ENCODE measurements around the gene SEPTIN12. TPM values are rescaled to one million over a fixed set of nuclear protein-coding genes. Genes with fewer than 3 reads are reported as not detected.

SEPTIN12 gene
- total RNA-seq, 1 donor from 2014 or later = not detected

DNA sequence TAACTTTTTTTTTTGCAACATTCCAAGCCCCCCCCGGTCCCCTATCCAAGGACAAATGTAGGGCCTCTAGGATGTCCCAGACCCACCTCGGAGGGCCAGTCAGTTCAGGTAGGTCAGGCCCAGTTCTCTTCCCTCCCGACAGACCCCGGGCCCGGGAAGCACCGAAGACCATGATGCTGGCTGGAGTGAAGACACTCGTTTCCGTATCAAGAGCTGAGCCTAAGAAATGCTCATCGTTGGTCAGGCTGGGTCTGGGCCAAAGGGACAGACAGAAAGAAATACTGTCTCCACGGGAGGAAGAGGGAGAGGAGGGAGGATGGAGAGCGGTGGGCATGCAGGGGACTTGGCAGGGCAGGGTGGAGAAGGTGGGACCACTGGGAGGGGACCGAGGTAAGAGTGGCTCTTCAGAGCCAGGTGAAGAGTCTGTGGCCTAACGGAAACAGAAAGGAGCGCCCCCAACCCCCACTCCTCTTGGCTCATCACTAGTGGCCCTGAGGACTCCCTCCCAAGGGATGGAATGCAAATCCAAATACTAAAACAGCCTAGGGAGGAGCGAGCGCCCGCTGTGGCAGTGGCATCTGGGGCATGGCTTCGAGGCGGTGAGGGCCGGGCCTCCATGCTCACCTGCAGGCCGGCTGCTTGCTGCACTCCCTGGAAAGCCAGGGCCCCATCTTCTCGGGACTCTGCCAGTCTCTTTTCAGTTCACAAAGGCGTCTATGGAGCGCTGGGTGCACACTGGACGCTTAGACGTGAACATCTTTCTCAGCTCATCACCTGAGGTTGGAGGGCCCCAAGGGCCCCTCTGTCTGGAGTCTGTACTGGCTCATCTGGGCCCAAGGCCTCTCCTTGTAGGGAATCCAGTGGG is 16.0 kb upstream of the SEPTIN12 start:
- intact Hi-C loops (cut with micrococcal nuclease) = no loop called here
- ATAC-seq (no peak), DNase-seq (no peak)

DNA sequence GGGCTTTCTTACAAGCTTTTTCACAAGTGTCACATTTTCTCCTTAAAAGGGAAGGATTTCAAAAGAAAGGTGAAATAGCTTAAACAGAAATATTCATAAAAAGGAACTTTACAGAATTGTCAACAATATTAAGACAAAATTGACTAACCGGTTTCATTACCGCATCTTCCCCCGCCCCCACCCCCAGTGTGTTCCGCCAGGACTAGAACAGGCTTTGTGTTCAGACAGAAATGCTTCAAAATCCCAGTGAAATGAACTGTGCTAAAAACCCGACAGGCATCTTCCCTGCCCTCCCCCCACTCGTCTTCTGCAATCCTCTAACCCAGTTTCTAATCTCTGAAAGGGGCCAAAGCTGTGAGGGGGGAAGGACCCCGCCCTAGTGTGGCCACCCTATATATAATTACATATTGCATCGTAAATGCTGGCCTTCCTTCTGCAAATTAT is 15.3 kb upstream of the SEPTIN12 start:
- no peak for DNase-seq

DNA sequence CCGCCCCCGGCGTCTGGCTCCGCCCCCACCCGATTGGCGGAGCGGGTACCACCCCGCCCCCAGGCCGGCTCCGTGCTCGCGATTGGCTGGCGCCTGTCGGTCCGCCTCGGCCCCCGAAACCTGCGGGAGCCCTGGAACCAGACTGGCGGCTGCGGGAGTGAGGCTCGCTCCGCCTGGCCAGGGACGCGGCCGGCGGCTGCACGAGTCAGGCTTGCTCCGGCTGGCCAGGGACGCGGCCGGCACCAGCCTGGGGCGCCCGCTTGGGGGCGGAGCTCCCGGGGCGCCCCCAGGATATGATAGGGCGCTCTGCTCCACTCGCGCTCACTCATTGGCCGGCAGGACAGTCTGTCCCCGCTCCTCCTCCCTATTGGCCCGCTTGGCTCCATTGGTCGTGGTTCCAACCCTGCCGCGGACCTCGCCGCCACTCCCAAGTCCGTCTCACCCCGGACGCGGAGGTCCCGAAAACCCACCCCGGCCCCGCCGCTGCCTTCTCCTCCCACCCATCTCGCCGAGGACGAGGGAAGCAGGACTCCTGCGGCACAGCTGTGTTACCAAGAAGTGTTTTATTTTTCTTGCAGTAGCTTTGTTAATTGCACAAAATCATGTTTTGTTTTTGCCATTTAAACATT is 14.6 kb upstream of the SEPTIN12 start:
- ATAC-seq = peak; percentile 90
- intact Hi-C loops (cut with micrococcal nuclease) = no loop called here

More for the DNA sequence above, 15.3 kb upstream of the SEPTIN12 start:
- intact Hi-C loops (cut with micrococcal nuclease) = no loop called here
- ATAC-seq = no peak

DNA sequence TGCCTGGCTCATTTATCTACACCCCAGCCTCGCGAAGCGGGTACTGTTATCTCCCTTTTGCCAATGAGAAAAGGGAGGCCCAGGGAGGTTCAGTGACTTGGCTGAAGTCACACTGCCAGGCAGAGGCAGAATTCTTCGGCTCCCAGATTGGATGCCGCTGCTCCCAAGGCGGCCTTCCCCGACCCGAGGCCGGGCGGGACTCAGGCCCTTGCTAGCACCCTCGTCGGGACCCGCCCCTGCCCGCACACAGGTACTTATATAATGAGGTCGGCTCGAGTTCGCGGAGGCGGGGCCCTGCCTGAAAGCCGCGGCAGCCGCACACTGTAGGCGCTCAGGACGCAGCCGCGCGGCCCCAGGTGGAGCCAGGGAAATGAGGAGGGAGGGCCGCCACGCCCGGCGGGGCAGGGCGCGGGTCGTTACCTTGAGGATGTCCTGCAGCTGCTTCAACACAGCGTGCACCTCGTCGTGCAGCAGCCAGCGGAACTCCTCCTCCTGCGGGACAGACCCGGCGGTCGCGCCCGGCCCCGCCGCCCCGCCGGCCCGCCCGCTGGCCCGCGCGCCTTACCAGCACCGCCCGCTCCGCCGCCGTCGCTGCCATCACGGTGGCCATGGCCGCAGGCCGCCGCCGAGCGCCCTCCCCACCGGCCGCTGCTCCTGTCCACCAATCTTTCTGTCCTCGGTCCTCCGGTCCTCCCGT is 14.0 kb upstream of the SEPTIN12 start, which contains the start of gene ROGDI:
TSS of gene ROGDI (minus strand) at position 672 of the 697 bp plus-strand sequence. CDS start at position 610, 62 bp downstream.
- intact Hi-C loops (cut with micrococcal nuclease) = no loop called here
- ATAC-seq = peak; percentile 61
- DNase-seq = peak; percentile 92

More for the DNA sequence above, 14.6 kb upstream of the SEPTIN12 start:
- peak; percentile 96 for DNase-seq

DNA sequence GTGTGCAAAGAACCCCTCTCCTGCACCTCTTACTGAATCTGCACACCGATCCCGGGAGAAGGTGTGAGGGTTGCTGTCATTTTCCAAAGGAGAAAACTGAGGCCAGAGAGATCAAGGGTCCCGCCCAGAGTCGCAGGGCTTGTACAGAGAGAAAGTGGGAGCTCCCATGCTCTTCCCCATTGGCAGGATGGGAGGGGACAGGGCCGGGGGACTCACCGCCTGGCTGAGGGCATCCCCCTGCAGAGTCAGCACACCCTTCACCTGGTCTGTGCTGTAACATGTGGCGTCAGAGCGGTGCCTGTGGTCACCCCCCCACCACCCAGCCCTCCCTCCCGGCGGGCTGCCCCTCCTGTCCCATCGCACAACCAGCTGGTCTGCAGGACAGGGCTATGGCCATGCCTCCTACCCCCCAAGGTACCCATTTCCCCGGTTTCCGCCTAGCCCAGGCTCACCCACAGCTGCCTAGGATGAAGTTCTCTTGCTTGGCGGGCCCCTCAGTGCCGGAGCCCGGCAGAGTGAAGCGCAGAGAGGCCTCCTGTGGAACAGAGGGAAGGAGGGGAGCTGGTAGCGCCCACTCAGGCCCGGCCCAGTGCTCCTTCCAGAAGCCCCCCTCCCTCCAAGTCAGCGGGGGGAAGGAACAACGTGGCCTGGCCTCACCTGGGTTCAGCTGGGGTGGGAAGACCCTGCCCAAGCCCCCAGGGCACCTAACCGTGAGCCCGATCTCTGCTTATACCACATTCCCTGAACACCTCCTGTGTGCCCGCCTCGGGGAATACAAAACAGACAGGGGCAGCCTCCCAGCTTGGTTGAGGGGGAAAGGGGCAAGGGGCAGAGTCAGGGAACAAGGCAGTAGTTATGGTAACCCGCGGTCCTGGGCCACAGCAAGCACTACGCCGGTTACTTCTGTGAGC is 13.2 kb upstream of the SEPTIN12 start:
- DNase-seq (no peak), ATAC-seq (no peak)
- intact Hi-C loops (cut with micrococcal nuclease) = no loop called here

DNA sequence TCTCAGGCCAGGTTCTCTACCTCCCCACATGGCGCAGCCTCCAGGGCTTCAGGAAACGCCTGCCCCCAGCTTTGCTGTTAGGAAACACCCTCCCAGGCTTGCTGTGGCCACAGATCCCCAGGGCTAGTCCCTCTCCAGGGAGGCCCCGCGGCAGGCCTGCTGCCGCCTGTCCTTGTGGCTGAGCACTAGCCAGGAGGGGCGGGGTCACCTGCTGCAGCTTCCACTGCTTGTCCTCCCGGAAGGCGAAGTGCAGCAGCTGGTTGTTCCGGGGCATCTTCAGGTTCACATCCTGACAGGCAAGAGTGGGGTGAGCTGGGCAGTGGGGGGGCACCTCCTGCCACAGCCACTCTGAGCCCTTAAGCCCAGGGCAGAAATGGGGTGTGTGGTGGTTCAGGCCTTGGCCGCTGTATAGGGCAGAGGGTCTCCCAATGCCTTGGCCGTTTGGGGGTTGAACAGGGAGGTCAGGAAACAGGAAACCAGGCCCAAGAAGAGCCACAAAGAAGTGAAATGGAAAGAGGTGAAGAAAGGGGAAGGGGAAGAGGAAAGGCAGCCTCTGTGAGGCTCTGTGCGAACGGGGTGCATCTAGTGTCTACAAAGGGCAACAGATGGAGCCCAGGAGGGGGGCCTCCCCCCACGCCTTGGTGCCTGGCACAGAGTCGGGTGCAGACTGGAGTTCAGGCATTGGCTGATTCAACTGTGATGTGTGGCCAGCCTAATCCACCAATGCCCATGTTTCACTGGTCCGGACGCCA is 12.3 kb upstream of the SEPTIN12 start:
- DNase-seq (peak; percentile 77), ATAC-seq (no peak)
- intact Hi-C loops (cut with micrococcal nuclease) = no loop called here

GRCh38 chr16:4799171-4799855 is 11.2 kb upstream of the SEPTIN12 start:
- DNase-seq (no peak), ATAC-seq (no peak)
- intact Hi-C loops (cut with micrococcal nuclease) = no loop called here

DNA sequence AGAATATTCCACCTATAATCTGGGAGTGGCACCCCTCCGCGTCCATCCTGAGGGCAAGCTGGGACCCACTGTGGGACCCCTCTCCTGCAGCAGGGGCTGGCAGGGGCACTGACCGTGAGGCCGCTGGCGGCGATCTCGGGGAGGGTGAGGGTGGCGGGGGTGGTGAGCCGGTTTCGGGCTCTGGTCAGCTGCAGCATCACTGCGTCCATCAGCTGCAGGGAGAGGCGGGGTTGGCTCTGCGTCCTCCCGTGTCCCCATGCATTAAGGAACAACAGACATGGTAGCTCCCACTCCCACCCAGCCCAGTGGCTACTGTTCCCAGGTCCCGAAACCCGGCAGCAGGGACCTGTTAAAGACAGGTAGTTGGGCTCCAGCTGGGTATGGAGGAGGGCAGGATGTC is 10.3 kb upstream of the SEPTIN12 start:
- DNase-seq = no peak
- ATAC-seq = no peak
- intact Hi-C loops (cut with micrococcal nuclease) = no loop called here

DNA sequence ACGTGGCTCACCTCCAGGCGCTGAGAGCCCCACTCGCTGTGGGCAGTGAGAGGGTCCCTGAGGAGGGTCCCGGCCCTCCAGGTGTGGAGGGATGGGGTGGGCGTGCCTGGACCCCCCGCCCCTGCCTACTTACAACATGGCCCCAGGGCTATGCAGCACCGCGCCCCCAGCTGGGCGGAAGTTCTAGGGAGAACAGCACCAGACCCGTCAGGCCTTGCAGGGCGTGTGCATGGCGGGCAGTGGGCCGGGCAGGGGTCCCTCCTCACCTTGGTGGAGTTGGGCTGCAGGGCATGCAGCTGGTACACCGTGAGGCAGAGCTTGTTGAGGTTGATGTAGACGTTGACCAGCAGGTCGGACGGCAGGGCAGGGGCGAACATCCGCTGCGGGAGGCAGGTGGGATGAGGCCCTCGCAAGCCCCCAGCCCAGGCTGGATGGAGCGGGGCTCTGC is 9.7 kb upstream of the SEPTIN12 start:
- no peak for DNase-seq
- no peak for ATAC-seq
- intact Hi-C loops (cut with micrococcal nuclease) = no loop called here

- intact Hi-C loops (cut with micrococcal nuclease) = no loop called here
- no peak for ATAC-seq
Observed at GRCh38 chr16:4796982-4797804, 9.0 kb upstream of the SEPTIN12 start.

GRCh38 chr16:4795828-4796572 is 7.9 kb upstream of the SEPTIN12 start:
- DNase-seq (no peak), ATAC-seq (no peak)
- intact Hi-C loops (cut with micrococcal nuclease) = no loop called here

More at GRCh38 chr16:4796982-4797804, 9.0 kb upstream of the SEPTIN12 start:
- DNase-seq = no peak

GRCh38 chr16:4795181-4795827 is 7.2 kb upstream of the SEPTIN12 start, which contains the start of gene SMIM22:
Gene SMIM22 (plus strand): TSS chr16:4795369. CDS start chr16:4795735, 366 bp downstream.
- intact Hi-C loops (cut with micrococcal nuclease) = no loop called here
- ATAC-seq (peak; percentile 5), DNase-seq (no peak)

DNA sequence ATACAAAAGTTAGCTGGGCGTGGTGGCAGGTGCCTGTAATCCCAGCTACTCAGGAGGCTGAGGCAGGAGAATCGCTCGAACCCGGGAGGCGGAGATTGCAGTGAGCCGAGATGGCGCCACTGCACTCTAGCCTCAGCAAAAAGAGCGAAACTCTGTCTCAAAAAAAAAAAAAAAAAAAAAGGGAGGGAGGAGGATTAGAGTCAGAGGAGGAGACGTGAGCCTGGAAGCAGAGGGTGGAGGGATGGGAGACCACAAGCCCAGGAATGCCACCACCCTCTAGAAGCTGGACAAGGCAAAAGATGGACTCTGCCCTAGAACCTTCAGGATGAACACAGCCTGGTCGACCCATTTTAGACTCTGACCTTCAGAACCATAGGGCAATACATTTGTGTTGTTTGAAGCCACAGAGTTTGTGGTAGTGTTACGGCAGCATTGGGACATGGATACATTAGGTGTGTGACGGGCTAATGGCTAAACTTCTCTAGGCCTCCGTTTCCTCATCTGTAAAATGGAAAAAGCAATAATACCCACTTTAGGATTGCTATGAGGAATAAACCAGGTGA is 4.9 kb upstream of the SEPTIN12 start:
- no peak for ATAC-seq
- no peak for DNase-seq
- intact Hi-C loops (cut with micrococcal nuclease) = no loop called here

DNA sequence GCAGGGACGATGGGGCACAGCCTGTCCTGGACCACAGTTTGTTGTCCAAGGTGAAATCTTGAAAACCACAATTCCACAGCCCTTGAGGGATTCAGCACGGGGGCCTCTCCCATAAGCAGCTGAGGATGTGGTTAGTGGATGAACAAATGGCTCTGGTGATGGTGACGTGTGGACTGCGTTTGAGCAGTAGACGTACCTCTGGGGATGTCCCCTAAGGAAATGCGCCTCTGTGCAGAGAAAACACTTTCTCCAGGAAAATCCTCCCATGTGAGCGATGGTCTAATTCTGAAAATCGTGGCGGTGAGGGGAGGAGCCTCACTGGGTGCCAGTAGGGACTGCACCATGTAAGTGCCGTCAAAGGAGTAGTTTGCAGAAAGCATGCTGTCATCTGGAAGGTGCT is 2.7 kb upstream of the SEPTIN12 start:
- no peak for ATAC-seq
- DNase-seq = no peak
- intact Hi-C loops (cut with micrococcal nuclease) = no loop called here

- intact Hi-C loops (cut with micrococcal nuclease) = no loop called here
- ATAC-seq (no peak), DNase-seq (no peak)
Observed at GRCh38 chr16:4790261-4790660, 2.1 kb upstream of the SEPTIN12 start.

Measured in left ventricle myocardium superior (tissue), 1 donor.